ENCODE data around the gene SLC6A6.

DNA sequence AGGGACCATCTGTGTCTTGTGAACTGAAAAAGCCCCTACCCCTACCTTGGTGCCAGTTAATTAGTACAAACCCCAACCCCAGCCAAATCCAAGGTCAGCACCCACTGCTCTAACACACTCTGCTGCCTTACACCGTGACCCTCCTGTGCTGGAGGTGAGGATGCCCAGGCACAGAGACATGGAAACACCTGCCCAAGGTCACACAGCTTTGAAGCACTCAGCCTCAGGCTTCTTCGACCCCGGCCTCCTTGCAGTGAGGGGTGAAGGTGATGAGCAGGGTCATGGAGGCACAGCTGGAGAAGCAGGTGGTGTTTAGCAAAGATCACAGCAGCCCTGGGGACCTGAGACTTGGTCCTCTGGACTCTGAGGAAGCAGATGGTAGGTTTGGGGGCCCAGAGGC lies 39.0 kb upstream of the SLC6A6 start:
- TF ChIP-seq EZH2 (IDR thresholded peaks at IDR 0.05; ENCODE audit: insufficient read depth, poor library complexity, severe bottlenecking) (no peak), EZH2phosphoT487 (IDR thresholded peaks at IDR 0.05; ENCODE audit: insufficient read depth, low read depth) (no peak)
